GM23248 (cell line): Measurements from ENCODE around the gene ERBB4.

Source experiments
- EZH2 ChIP-seq: fragments of 200-600 bp; sonication (generic); IDR thresholded peaks from 2 replicates; pipeline ENCODE4 v1.6.1; 2018; ENCODE audit warnings: antibody characterized with exemption, mild to moderate bottlenecking; ENCODE audit not compliant: insufficient read depth, poor library complexity, severe bottlenecking
- EZH2phosphoT487 ChIP-seq: fragments of 200-600 bp; sonication (generic); IDR thresholded peaks from 2 replicates; pipeline ENCODE4 v1.6.1; 2018; ENCODE audit warnings: antibody characterized with exemption, moderate library complexity, mild to moderate bottlenecking, low read depth; ENCODE audit not compliant: insufficient read depth

DNA sequence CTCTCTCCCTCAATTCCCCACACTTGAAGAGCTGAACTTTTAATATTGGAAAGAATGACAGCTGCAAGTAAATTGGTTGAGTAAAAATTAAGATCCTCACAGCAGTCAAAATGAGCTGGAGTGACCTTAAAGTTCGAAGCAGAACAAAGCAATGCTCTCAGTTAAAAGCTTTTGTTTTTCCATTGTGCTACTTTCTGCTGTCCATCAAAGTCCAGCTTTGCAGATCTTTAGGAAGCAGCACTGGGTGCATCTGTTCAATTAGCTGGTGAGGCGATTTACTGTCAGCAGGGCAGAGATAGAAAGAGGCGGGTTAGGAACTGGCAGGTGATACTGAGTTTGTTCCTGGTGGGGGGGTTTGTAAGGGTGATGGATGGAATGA lies 1147.4 kb downstream of the ERBB4 start:
- no peak for TF ChIP-seq EZH2
- TF ChIP-seq EZH2phosphoT487: no peak
